Activated CD4-positive, CD25-positive, alpha-beta regulatory T cell treated with anti-CD3 and anti-CD28 coated beads, Interleukin-2, amount 50 U/mL, for 24 hours (primary cell): ENCODE measurements around the gene TSN.

Source experiments
- ATAC-seq, 2 donors: fragments of 150-1000 bp; cut with Tn5 transposase; one replicate each; pipeline ENCODE4 v1.10.0; 2021; ENCODE audit warnings: mild to moderate bottlenecking in 1 of 2, moderate library complexity in 1 of 2

The TSN gene

DNA sequence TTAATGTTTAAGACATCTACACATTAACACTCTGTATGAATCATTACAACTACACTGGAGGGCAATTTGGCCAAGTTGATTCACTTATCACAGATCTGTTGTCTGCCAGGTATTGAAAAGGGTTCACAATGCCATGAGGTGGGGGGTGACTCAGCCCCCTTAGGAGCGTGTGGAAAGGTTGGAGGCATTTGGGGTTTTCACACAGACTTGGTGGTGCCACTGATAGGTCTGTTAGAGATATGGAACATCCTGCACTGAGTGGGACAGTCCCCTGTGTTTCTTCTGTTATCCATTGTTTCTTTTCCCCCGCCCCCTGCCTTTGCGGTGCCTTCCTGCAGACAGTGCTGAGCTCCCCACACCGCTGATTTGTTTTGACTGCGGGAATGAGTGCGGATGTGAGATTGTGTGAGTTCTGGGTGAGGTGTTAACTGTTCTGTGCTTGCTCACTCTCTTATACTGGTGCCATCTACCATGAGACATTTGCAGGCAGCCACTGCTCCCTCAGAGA, 9.3 kb upstream of the TSN start:
- ATAC-seq = peak; percentile 55 to 70

DNA sequence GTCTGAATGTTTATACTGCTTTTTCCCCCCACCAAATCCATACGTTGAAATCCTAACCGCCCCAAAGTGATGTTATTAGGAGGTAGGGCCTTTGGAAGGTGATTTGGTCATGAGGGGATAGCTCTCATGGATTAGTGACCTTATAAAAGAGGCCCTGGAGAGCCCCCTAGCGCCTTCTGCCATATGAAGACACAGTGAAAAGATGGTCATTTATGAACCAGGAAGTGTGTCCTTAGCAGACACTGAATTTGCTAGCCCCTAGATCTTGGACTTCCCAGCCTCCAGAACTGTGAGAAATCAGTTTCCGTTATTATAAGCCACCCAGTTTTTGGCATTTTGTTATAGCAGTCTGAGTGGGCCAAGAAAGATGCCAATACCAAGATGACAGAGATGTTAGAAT, 7.2 kb upstream of the TSN start:
- ATAC-seq = no peak

DNA sequence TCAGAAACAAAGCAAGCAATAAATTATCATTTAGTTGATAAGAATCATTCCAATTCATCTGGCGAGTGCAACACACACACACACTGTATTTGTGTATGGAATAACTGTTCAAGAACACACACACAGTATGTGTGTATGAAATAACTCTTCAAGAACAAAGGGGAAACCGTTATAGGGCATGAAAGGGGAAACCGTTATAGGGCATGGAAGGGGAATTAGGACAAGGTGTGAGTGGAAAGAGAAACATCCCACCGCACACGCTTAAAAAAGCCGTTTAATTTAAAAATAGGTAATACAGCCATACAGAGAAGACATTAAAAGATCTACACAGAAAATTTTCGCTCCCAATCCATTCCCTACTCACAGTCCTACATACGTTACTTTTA, 607 bp upstream of the TSN start:
- no peak for ATAC-seq

DNA sequence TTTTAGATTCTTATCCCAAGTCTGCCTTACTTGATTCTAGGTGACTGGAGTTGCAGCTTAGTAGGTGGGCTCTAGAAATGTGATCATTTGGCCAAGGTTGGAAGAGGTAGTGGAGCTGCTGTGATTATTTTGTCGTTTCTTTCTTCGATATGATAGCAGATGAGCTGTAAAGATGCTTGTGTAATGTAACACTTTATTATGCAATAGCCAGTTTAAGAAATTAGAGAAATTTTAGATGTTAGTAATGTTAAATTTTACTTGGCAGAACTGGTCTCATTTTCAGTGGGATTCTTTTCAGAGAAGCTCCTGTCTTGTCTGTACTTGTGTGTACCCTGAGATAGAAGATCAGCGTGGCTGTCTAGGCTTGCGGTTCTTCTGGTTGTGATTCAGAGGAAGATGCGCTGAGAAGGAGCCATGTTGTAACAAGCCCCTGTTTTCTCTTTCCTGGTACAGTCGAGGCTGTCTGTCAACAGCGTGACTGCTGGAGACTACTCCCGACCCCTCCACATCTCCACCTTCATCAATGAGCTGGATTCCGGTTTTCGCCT, 9.3 kb downstream of the TSN start:
- no peak for ATAC-seq

DNA sequence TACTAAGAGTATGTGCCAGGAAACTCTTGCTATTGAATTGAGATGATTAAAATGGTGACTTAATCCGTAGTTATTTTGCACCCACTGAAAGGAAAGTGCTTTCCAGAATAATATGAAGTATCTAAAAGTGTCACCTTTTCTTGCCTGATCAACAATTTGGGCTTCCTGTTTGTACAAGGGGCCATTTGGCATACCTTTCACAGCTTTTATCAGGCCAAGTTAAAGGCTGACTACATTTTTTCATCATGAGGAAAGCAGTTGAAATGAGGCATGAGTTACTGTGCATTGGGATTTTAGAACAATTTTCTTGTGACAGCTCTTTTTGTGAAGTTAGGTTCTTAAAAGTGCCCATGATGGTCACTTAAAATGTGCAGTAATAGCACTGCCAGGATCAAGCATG, 11.2 kb downstream of the TSN start:
- ATAC-seq = no peak

DNA sequence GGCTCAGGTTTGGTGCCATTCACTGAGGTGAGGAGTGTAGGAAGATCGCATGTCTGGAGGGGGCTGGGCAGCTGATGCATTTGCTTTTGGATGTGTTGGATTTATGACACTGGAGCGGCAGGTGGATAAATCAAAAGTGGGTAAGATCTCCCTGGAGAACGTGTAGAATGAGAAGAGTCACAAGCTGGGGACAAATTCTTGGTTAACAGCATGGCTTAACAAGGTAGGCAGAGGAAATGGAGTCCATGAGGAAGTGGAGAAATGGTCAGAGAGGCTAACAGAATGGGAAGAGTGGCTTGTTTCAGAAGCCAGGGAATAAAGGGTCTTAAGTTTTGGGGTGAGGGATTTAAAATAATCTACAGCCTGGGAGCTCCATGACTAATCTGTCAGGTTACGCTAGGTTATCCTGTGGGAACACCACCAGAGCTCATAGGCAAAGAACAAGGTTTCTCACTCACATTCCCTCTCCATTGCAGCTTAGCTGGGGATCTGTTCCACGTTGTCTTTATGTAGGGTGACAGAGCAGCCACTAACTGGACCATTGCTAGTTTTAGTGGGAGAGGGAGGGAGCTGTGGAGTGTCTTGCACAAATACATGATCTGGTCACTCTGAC, 12.8 kb downstream of the TSN start:
- no peak for ATAC-seq

DNA sequence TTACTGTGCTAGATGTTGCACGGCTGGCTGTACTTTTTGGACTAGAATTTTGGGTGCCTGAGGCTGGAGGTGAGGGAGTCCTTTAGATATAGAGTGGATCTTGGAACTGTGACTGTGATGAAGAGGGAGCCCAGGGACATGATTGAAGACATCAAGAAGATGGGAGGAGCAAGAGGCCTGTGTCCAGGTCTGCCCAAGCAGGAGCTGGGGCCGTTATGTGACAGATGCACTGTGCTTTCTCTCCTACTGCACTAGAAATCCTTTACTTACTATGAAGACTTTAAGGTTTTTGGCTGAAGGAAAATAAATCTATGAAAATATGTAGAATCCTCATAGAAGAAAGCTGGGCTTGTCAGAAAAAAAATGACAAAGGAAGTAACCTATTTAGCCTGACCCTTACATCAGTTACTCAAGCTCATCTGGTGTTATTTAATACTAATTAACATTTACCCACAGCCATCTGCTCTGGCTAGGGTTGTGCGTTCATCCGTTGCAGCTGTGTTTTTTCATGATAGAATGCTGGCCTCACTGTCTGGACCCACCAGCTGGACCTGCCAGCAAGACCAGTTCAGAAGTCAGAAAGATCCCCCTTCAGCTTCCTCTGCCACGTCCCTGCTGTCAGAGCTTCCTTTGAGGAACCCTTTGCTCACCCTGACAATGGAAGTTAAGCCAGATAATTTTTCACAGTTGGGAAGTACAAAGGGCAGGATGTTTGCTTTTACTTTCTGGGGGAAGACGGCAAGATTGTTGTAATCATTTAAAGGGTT, 16.7 kb downstream of the TSN start:
- no peak for ATAC-seq

DNA sequence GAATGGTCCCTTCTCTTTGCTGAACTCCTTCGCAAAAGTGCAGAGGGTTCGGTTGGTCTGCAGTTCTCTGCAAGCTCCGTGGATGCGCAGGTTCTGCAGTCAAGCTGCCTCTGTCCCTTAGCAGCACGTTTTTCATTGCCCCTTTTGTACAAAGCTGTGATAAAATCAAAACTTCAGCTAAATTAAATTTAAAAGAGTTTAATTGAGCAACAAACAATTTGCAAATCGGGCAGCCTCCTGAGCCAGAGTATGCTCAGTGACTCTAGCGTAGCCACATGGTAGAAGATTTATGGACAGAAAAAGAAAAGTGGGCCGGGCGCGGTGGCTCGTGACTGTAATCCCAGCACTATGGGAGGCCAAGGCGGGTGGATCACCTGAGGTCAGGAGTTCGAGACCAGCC, 18.8 kb downstream of the TSN start:
- no peak for ATAC-seq

DNA sequence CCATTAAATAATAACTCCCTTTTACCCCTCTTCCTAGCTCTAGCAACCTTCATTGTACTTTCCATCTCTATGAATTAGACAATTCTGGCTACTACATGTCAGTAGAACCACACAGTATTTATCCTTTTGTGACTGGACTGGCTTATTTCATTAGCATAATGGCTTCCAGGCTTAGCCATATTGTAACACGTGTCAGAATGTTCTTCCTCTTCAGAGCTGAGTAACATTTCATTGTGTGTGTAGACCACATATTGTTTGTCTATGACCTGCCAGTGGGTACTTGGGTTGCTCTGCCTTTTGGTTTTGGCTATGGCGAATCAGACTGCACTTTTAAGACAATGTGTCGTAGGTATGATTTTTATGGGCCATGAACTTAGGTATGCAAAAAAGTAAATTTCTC, 20.9 kb downstream of the TSN start:
- peak in 1 of 2 donors; percentile 30 for ATAC-seq

DNA sequence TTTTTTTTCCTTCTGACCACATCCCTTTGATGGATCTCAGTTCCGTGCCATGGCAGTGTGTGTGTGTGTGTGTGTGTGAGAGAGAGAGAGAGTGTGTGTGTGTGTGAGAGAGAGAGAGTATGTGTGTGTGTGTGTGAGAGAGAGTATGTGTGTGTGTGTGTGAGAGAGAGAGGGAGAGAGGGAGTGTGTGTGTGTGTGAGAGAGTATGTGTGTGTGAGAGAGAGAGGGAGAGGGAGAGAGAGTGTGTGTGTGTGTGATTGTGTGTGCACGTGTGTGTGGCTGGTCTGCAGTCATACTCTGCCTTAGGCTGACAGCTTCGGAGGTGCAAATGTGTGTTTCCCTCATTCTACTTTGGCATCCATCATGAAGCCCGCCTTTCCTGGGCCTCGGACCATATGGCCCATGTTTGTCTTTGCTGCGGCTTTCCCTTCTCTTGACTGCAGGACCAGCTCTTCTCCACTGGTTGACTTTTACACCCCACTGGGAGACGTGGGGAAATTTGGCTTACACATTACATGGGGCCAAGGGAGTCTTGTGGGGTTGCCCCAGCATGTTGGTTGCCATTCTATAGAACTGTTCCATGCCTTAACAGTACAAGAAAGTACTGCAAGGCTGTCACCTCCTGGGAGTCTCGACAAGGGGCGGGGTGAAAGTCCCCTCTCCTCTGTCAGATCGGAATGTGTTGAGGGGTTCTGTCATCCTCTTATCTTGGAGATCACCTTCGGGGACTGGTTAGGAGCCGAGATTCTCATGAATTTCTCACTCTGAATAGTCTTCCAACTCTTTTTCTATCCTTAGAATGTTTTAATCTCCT, 21.6 kb downstream of the TSN start:
- peak in 1 of 2 donors; percentile 10 for ATAC-seq

DNA sequence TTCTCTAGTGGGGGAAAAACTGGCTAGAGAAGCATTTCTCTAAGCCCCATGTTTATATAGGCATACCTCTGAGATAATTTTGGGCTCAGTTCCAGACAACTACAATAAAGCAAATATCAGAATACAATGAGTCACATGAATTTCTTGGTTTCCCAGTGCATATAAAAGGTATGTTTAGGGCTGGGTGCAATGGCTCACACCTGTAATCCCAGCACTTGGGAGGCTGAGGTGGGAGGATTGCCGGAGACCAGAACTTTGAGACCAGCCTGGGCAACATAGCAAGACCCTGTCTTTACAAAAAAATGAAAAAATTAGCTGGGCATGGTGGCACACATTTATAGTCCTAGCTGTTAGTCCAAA, 22.2 kb downstream of the TSN start:
- no peak for ATAC-seq

DNA sequence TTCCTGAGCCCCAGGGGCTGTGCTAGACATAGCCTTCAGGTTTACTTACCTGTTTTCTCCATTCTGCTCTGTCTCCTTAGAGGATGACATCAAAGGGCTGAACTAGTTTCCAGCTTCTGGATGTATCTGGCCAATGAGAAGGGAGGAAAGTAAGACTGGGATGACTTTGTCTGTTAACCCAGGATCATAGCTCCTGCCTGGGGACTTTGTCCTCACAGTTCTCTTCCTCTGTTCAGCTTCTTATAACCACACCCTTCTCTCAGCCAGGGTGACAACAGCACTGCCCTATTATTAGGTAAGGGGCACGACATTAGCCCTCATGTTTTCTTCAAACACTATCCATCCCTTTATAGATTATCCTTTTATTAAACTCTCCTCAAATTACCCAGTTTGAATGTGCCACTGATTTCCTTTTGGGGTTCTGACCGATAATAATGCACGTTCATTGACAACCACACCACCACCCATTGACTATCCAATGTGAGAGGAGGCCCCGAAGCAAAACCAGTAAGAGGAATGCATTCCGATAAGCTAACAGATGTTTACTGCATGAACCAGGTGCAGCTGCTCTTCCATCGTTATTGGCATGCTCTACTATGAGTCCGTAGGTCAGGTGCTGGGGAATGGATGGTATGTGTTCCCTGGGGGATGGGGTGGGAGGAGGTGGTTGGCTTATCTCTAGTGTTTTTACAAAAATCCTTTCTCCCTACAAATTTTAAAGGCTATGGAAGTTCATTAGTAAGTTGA, 23.5 kb downstream of the TSN start:
- ATAC-seq = no peak

DNA sequence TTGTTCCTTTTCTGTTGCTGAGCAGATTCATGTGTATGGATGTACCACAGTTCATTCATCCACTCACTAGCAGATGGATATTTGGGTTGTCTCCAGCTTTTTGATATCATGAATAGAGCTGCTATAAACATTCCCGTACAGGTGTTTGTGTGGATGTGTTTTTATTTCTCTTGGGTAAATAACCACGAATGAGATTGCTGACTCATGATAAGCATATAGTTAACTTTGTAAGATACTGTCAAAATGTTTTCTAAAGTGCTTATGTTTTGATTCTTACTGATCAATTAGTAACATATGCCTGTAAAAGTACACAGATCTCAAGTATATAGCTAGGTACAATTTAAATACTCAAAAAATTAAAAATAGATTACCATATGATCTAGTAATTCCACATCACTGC, 27.7 kb downstream of the TSN start:
- no peak for ATAC-seq

DNA sequence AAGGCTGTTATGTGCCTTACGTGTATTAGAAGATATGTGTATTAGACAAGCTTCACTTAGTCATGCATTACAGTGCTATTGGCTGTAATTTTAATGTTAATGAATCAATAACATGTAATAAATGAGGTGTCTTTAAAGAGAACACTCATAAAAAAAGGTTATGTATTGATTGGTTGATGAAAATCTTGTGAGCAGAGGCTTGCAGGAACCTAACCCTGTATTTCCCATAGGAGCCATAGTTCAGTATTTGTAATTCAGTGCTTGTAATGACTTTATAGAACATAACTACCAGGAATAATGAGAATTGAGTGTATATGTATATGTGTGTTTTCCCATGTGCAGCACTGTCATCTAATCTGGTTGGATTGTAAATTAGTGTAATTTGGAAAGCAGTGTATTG, 33.2 kb downstream of the TSN start:
- no peak for ATAC-seq

DNA sequence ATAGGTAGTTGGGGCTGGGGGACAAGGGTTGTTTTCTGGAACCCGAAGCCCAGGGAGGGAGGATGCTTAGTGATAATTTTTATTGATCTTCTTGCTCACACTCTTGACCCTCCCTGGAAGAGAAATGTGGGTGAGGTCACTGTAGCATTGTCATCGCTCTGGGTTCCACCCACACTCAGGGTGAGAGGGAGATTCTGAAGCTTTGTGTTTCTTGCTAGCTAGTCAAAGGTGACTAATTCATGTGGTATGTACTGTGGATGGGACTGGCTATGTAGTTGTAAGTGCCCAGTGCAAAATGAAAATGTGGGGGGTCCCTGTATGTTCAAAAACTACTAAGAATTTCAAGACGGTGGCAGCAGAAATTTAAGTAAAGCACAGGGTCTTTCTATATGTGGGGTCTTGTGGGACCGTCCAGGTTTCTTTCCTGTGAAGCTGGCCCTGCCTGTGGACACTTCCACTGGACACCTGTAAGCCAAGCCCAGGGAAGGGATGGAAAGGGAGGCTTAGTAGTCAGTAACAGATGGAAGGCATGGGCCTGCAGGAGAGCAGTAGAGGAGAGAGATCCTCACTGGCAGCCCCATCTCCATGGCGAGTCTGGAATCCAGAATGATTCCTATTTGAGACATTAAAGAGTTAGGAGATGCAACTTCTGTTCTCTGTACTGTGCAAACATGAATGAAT, 35.0 kb downstream of the TSN start:
- no peak for ATAC-seq

DNA sequence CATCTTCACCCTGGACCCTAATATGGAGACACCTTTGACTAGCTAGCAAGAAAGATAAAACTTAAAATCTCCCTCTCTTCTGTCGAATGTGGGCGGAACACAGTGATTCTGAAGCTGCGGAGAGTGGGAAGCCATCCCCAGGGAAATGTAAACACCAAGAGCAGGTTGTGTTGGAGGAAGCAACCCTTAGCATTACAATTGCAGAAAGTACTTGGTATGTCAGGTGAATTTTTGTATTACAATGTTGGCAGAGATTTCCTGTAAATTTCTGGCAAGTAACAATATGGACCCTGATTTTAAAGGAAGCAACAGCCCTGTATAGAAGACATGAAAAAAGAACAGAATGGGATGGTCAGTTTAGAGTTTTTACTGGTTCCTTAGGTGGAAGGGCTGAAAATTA, 35.8 kb downstream of the TSN start:
- ATAC-seq = no peak

DNA sequence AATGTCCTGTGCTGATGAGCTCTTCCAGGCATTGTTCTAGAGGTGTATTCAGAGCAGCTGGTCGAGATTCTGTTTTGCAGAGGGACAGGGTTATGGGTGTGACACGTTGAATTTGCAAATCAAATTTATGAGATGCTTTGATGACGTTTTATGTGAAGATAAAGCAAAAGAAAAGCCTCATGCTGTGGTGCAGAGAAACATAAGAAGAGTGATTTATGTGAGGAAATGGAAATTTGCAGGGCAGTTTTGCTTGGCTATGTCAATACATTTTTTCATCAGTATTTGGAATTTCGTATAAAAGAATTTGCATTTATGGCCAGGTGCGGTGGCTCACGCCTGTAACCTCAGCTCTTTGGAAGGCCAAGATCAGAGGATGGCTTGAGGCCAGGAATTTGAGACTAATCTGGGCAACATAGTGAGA, 36.4 kb downstream of the TSN start:
- no peak for ATAC-seq

DNA sequence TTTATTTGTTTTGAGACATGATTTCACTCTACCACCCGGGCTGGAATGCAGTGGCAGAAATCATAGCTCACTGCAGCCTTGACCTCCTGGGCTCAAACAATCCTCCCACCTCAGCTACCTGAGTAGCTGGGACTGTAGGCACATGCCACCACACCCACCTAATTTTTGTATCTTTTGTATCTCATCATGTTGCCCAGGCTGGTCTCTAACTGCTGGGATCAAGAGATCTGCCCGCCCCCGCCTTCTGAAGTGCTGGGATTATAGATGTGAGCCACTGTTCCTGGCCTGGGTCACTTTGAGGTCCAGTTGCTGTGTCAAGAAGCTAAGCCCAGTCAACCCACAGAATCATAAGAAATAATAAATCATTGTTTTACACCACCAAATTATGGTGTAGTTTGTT, 38.4 kb downstream of the TSN start:
- ATAC-seq = no peak

DNA sequence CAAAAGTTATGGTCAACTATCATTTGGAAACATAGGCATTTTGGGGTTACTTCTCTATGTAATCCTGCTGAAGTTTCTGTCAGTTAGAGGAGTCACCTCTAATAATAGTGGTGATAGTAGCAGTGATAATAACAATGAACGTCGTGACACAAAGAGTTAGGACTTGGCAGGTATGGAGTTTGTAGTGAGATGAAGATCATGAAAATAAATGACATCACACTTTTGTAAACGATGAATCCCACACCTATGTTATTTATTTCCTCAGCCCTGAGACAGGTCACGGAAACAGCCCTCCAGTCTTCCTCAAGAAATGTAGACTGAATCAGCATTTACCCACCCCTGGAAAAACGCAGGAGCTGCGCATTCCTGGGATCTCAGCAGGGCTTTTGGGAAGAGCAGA, 38.8 kb downstream of the TSN start:
- ATAC-seq = no peak

DNA sequence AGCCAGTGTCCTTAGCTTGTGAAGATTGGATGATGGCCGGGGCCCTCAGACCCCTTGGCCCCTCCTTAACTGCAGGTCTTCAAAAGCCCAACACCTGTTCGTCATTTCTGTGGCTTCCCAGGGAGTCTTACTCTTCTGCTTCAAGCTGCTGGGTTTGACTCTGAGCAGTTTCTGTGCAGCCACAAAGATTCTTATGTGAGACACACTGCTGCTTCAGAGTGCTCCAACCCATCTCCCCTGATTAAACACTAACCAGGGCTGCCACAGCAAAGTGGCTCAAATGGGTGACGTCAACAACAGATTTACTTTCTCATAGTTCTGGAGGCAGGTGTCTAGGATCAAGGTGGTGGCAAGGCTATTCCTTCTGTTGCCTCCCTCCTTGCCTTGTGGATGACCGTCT, 40.8 kb downstream of the TSN start:
- ATAC-seq = no peak

DNA sequence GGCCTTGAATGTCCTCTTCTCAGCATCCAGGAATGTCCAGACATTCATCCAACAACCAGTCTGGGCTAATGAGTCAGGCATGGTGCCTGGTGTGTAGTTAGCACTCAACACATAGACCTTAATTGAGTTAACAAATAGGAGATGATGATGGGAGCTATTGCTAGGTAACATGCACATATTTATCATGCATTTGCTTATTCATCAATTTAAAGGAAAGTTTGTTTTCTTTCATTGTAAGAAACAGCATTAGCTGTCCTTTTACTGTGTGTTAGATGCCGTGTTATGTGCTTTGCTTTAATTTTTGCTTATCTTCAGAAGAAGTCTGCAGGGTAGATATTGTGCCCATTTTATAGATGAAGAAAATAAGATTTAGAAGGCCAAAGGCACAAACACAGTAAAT, 43.2 kb downstream of the TSN start:
- no peak for ATAC-seq

DNA sequence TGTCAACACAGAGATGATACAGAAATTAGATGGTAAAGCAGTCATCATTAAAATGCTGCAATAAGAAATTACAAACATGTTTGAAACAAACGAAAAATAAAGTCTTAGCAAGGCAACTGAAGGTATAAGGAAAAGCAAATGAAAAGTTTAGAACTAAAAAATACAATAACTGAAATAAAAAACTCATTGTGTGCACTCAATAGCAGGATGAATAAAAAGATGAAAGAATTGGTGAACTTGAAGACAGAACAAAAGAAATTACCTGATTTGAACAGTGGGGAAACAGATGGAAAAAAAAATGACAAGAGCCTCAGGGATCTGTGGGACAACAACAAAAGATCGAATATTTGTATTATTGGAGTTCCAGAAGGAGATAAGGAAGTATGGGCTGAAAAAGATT, 46.5 kb downstream of the TSN start:
- ATAC-seq = no peak
